Measurements from ENCODE around the gene SSX2B. TPM values are rescaled to one million over a fixed set of nuclear protein-coding genes. Genes with fewer than 3 reads are reported as not detected.
"Not testable (repeated sequence)": the region's sequence is repeated elsewhere in the genome, so short reads cannot be mapped to it uniquely, and the experiment has no call there.

SSX2B gene
- total RNA-seq (ENCODE audit: unreplicated experiment) = not detected
- long read RNA-seq = 0 reads

GRCh38 chrX:52750952-52751351, at the start of gene SSX2B:
TSS of gene SSX2B (plus strand) at chrX:52751252. CDS start at chrX:52752681, 1,429 bp downstream.
- DNase-seq (ENCODE audit: low spot score); H3K9me3 Mint-ChIP-seq (ENCODE audit: unreplicated experiment); H3K4me3 Mint-ChIP-seq (ENCODE audit: unreplicated experiment); H3K4me1 Mint-ChIP-seq (ENCODE audit: unreplicated experiment); H3K27me3 Mint-ChIP-seq (ENCODE audit: unreplicated experiment); H3K27ac Mint-ChIP-seq (ENCODE audit: unreplicated experiment); H3K36me3 Mint-ChIP-seq (ENCODE audit: low read depth, unreplicated experiment): not testable (repeated sequence)

- H3K27ac Mint-ChIP-seq (ENCODE audit: unreplicated experiment); H3K4me1 Mint-ChIP-seq (ENCODE audit: unreplicated experiment); H3K36me3 Mint-ChIP-seq (ENCODE audit: low read depth, unreplicated experiment); H3K27me3 Mint-ChIP-seq (ENCODE audit: unreplicated experiment); H3K4me3 Mint-ChIP-seq (ENCODE audit: unreplicated experiment); H3K9me3 Mint-ChIP-seq (ENCODE audit: unreplicated experiment); DNase-seq (ENCODE audit: low spot score): not testable (repeated sequence)
These were observed 44.0 kb upstream of the SSX2B start, which contains the start of gene SSX2 for GRCh38 chrX:52707078-52707477. TSS of gene SSX2 (minus strand) at chrX:52707178. CDS start at chrX:52705749, 1,429 bp downstream.

- not testable (repeated sequence) for H3K4me1 Mint-ChIP-seq (ENCODE audit: unreplicated experiment); H3K4me3 Mint-ChIP-seq (ENCODE audit: unreplicated experiment); H3K27ac Mint-ChIP-seq (ENCODE audit: unreplicated experiment); DNase-seq (ENCODE audit: low spot score); H3K9me3 Mint-ChIP-seq (ENCODE audit: unreplicated experiment); H3K27me3 Mint-ChIP-seq (ENCODE audit: unreplicated experiment); H3K36me3 Mint-ChIP-seq (ENCODE audit: low read depth, unreplicated experiment)
These were observed 14.9 kb downstream of the SSX2B start for GRCh38 chrX:52765983-52766382.

- H3K27ac Mint-ChIP-seq (ENCODE audit: unreplicated experiment); H3K36me3 Mint-ChIP-seq (ENCODE audit: low read depth, unreplicated experiment); DNase-seq (ENCODE audit: low spot score); H3K4me3 Mint-ChIP-seq (ENCODE audit: unreplicated experiment); H3K9me3 Mint-ChIP-seq (ENCODE audit: unreplicated experiment); H3K27me3 Mint-ChIP-seq (ENCODE audit: unreplicated experiment); H3K4me1 Mint-ChIP-seq (ENCODE audit: unreplicated experiment): not testable (repeated sequence)
These were observed 22.5 kb downstream of the SSX2B start for GRCh38 chrX:52773504-52773903.

GRCh38 chrX:52797327-52797726, 46.3 kb downstream of the SSX2B start, which contains the start of gene SPANXN5:
TSS of gene SPANXN5 (minus strand) at chrX:52797427. CDS start at chrX:52797348, 79 bp downstream.
- not testable (repeated sequence) for H3K27ac Mint-ChIP-seq (ENCODE audit: unreplicated experiment); H3K4me3 Mint-ChIP-seq (ENCODE audit: unreplicated experiment); H3K27me3 Mint-ChIP-seq (ENCODE audit: unreplicated experiment); H3K36me3 Mint-ChIP-seq (ENCODE audit: low read depth, unreplicated experiment); H3K4me1 Mint-ChIP-seq (ENCODE audit: unreplicated experiment); H3K9me3 Mint-ChIP-seq (ENCODE audit: unreplicated experiment); DNase-seq (ENCODE audit: low spot score)

- not testable (repeated sequence) for H3K36me3 Mint-ChIP-seq (ENCODE audit: low read depth, unreplicated experiment); H3K4me1 Mint-ChIP-seq (ENCODE audit: unreplicated experiment); H3K27ac Mint-ChIP-seq (ENCODE audit: unreplicated experiment); H3K9me3 Mint-ChIP-seq (ENCODE audit: unreplicated experiment); H3K27me3 Mint-ChIP-seq (ENCODE audit: unreplicated experiment); H3K4me3 Mint-ChIP-seq (ENCODE audit: unreplicated experiment); DNase-seq (ENCODE audit: low spot score)
These were observed 53.8 kb downstream of the SSX2B start for GRCh38 chrX:52804876-52805275.

Other genes starting within 250 kb of the SSX2B start
- not detected for gene XAGE1B, start 234.2 kb upstream of the SSX2B start, total RNA-seq (ENCODE audit: unreplicated experiment)
- not detected for gene SSX7, start 96.4 kb upstream of the SSX2B start, total RNA-seq (ENCODE audit: unreplicated experiment)
- gene SSX2, start 44.1 kb upstream of the SSX2B start, total RNA-seq (ENCODE audit: unreplicated experiment) = not detected
- not detected for gene SPANXN5, start 46.2 kb downstream of the SSX2B start, total RNA-seq (ENCODE audit: unreplicated experiment)
- gene XAGE5, start 60.0 kb downstream of the SSX2B start, total RNA-seq (ENCODE audit: unreplicated experiment) = not detected
- gene XAGE3, start 116.8 kb downstream of the SSX2B start, total RNA-seq (ENCODE audit: unreplicated experiment) = not detected
- gene FAM156B, start 146.1 kb downstream of the SSX2B start, total RNA-seq (ENCODE audit: unreplicated experiment) = 9.5 TPM
- gene FAM156A, start 207.3 kb downstream of the SSX2B start, total RNA-seq (ENCODE audit: unreplicated experiment) = 18.7 TPM